ENCODE data around the gene ZNF578. TPM values are rescaled to one million over a fixed set of nuclear protein-coding genes. Genes with fewer than 3 reads are reported as not detected.
"Not testable (repeated sequence)": the region's sequence is repeated elsewhere in the genome, so short reads cannot be mapped to it uniquely, and the experiment has no call there.

ZNF578 gene
- polyA plus RNA-seq, 10 donors = 2.2 to 4.8 (median 2.6) TPM

DNA sequence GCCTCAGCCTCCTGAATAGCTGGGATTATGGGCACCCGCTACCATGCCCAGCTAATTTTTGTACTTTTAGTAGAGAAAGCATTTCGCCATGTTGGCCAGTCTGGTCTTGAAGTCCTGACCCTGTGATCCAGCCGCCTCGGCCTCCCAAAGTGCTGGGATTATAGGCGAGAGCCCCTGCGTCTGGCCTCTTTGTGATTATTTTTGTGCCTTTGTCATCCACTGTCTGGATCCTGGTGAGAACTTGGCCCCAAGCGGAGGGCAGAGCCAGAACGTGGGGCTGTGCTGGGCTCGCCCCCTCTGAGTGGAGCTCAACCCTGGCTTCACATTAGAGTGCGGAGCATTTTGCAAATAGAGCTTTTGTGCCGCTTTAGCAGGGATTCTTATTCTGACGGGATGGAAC is 47.6 kb downstream of the ZNF578 start:
- not testable (repeated sequence) for DNase-seq

DNA sequence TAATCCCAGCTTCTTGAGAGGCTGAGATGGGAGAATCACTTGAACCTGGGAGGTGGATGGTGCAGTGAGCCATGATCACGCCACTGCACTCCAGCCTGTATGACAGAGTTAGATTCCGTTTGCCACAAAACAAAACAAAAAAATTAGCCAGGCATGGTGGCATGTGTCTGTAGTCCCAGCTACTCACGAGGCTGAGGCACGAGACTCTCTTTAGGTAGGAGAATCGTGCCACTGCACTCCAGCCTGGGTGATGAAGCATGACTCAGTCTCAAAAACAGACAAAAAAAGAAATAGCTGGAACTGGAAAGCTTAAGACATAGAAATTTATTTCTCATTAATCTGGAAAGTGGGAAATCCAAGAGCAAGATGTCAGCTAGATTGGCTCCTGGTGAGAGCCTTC is 53.9 kb downstream of the ZNF578 start:
- DNase-seq = no peak

DNA sequence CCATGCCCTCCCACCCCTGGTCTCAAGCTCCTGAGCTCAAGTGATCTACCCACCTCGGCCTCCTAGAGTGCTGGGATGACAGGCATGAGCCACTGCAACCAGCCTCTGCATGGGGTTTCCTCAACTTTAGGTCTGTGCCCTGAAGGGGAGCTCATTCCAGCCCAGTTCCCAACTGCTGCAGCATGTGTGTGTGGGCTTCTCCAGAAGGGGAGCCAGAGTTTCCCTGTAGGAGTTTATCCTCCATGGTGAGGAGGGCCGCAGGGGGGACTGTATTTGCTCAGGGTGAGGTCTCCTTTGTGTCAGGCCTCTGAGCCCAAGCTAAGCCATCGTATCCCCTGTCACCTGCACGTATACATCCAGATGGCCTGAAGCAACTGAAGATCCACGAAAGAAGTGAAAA is 62.8 kb downstream of the ZNF578 start:
- no peak for DNase-seq

DNA sequence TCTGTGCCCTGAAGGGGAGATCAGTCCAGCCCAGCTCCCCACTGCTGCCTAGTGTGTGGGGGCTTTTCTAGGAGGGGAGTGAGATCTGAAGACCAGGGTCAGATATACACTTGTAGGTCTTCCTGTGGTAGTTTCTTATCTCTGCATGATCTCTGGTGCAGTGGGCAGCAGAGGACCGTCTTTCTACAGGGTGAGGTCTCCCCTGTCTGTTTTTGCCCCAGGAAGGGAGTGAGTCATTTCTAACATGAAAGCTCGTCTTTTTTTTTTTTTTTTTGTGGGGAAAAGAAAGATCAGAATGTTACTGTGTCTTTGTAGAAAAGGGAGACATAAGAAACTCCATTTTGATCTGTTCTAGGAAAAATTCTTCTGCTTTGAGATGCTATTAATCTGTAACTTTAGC is 65.3 kb downstream of the ZNF578 start:
- no peak for DNase-seq

DNA sequence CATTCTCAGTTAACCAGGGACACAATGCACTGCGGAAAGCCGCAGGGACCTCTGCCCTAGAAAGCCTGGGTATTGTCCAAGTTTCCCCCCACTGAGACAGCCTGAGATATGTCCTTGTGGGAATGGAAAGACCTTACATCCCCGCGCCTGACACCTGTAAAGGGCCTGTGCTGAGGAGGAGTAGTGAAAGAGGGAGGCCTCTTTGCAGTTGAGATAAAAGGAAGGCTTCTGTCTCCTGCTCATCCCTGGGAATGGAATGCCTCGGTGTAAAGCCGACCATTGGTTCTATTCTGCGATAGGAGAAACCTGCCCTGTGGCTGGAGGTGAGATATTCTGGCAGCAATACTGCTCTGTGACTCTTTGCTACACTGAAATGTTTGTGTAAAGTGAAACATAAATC is 65.8 kb downstream of the ZNF578 start:
- DNase-seq = not testable (repeated sequence)

DNA sequence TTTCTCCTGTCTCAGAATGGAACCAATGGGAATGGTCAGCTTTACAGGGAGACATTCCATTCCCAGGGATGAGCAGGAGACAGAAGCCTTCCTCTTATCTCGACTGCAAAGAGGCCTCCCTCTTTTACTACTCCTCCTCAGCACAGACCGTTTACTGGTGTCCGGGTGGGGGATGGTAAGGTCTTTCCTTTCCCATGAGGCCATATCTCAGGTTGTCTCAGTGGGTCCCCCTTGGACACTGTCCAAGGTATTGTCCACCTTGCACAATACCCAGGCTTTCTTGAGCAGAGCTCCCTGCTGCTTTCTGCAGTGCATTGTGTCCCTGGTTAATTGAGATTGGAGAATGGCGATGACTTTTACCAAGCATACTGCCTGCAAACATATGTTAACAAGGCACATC is 66.7 kb downstream of the ZNF578 start:
- DNase-seq = no peak

DNA sequence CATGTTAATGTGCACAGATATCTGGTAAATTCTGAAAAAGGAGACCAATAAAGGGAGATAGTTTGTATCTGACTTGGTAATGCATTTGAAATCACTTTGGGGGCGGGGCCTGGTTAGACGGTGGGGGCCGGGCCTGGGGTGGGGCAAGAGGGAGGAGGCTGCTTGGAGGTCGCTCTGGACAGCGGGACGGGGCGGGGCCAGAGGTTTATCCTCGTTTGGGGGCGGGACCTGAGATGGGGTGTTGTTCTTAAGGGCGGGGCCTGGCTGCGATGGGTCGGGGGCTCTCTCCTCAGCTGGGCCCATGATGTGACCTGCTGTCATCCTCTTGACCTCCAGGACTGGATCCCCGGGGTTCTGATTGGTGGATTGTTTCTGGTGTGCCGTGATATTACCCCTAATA is 69.2 kb downstream of the ZNF578 start:
- DNase-seq = no peak

DNA sequence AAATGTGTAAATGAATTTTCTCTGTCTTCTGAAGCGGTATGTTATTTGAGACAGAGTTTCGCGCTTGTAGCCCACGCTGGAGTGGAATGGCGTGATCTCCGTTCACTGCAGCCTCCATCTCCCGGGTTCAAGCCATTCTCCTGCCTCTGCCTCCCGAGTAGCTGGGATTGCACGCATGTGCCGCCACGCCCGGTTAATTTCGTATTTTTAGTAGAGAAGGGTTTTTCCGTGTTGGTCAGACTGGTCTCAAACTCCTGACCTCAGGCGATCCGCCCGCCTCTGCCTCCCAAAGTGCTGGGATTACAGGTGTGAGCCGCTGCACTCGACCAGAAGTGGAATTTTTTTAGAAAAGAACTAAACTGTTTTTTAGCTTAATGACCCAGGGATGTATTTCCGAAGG is 70.7 kb downstream of the ZNF578 start:
- DNase-seq = no peak

DNA sequence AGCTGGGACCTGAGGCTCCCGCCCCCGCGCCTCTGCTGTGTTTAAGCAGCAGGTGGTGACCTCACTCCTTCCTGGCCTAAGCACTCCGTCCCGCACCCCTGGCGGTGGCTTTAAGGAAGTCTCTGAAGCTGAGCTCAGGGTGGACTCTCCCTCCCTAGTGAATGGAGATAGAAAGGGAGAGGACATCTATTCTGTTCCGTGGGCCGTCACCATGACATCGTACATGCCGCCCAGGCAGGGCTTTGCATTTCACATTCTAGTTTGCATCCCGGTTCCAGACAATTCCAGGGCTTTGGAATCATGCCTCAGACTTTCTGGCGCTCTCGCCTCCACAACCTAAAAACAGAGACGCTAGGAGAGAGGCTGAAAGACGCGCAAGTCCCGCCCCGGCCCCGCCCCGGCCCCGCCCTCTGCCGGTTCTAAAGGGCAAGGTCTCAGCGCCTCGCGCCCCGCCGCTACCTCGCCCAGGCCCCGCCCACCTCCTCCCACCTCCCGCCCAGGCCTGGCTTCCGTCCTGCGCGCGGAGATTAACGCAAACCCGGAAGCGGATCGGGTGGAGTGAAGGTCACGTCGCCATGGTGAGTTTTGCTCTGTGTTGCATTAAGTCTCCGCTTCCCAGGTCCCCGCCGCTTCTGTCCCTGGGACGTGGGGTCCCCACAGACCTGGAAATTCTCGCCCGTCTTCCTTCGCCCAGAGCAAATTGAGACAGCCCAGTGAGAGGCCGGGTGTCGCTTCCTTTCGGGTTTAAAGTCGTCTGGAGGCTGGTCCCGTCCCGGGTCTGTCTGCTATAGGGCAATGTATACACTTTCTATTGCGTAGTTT is 74.0 kb downstream of the ZNF578 start, which contains the start of gene ZNF808:
TSS of gene ZNF808 (plus strand) at position 535 of the 822 bp plus-strand sequence. CDS start 15,617 bp downstream, outside the sequence.
- DNase-seq = peak; percentile 86 to 95 (median 92)

DNA sequence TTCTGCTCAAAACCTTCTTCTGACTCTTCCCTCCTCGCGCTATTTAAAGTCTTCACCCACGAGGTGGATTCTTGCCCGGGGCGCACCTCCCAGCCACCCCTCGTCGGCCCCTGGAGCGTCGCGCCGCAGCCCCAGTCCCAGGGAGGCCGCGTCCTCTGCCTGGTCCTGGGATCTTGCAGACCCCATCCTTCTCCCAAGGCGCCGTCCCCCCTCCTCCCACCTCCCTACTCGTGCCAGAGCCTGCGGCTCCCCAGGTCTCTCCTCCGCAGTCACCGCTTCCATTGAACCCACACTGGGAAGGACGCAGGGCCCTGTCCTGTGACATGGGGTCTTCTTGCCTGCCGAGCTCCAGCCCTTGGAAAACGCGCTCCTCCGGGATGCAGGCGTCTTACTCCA is 74.6 kb downstream of the ZNF578 start:
- no peak for DNase-seq

DNA sequence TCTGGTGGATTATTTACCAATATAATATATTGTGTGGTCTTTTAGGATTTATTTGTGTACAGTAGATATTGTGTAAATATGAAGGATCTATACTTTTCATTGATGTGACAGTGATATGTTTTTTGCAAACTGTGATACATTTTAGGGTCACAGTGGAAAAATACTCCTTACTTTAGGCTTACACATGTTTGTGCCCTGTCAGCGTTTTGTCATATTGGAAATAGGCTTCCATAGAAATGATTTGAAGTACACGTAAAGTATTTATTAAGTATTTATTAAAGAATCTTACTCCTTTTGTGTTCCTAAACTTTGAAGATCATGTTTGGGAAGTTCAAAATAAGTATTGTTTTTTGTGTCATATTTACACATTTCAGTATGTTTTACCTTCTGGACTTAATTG is 79.1 kb downstream of the ZNF578 start:
- no peak for DNase-seq

DNA sequence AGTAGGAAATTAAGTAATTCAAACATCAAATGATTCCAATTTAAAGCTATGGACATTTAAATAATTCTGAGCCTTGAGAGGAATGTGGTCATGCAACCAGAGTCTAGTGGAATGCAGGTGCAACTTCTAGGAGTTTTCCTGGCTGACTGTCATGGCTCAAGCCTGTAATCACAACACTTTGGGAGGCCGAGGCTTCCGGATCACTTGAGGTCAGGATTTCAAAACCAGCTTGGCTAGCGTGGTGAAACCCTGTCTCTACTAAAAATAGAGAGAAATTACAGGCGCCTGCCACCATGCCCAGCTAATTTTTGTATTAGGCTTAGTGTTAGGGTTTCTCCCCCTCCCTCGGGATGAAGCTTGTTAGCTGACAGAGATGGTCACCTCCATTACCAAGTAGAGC is 80.5 kb downstream of the ZNF578 start:
- DNase-seq = no peak

DNA sequence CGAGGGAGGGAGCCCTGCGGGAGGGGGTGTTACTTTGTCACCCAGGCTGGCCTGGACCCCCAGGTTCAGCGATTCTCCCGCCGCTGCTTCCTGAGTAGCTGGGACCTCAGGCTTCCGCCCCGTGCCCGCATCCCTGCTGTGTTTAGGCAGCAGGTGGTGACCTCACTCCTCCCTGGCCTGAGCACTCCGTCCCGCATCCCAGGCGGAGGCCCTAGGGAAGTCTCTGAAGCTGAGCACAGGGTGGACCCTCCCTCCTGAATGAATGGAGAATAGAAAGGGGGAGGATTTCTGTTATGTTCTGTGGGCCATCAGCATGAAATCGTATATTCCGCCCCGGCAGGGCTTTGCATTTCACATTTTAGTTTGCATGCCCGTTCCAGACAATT is 82.0 kb downstream of the ZNF578 start:
- peak in 1 of 3 donors; percentile 7 for DNase-seq

DNA sequence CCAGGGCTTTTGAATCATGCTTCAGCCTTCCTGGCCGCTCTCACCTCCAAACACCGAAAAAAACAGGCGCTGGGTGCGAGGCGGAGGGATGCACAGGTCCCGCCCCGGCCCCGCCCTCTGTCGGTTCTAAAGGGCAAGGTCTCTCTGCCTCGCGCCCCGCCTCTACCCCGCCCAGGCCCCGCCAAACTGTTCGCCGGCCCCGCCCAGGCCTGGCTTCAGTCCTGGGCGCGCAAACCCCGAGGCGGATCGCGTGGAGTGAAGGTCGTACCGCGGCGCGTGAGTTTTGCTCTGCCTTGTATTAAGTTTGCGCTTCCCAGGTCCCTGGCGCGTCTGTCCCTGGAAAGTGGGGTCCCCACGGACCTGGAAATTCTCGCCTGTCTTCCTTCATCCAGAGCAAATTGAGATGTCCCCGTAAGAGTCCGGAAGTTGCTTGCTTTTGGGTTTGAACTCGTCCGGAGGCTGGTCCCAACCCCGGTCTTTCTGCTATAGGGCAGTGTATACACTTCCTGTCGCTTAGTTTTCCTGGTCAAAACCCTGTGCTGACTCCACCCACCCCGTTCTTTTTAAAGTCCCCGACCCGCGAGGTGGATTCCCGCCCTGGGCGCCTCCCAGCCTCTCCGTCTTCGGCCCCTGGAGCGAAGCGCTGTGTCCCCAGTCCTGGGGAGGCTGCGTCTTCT is 82.6 kb downstream of the ZNF578 start:
- peak; percentile 69 to 94 (median 87) for DNase-seq

DNA sequence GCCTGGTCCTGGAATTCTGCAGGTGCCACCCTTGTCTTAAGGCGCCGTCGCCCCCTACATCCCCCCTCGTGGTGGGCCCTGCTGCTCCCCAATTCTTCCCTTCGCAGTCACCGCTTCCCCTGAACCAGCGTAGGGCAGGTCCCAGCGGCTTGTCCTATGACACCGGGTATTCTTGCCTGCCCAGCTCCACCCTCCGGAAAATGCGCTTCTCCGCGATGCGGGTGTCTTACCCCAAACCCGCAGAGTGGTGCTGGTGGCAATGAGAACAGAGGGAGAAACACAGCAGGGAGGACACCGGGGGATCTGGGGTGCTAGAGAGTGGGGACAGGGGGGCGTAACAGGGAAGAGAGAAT is 83.1 kb downstream of the ZNF578 start:
- DNase-seq = peak in 1 of 3 donors; percentile 10

DNA sequence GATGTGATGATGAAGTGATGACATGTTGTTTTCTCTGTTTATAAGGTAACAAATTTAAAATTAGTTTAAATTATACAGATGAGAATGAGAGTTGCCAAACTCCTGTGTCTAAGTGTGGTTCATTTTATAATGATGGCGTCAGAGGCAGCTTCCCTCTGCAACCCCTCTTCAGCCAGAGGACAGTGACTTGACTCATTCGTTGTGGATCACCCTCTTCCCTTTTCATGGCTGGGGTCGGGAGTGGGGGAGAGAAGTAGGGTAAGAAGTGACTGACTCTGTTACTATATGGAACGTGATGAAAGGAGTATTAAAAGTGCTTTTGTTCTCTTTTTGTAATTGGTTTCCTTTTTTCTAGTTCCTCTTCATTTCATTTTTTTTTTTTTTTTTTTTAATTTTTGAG is 85.5 kb downstream of the ZNF578 start:
- not testable (repeated sequence) for DNase-seq

DNA sequence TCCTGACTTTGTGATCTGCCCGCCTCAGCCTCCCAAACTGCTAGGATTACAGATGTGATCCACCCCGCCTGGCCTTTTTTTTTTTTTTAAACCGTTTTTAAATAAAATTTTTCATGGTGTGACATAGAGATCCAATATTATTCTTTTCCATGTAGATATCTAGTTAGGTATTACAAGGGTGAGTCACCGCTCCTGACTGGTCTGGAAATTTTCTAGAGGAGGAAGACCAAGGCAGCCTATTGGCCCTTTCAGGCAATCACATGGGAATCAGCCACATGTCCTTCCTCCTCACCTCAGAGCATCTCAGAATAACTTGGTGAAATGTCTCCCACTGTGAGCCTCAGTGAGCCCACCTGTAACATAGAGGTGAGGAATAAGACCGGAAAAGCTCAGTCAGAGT is 87.8 kb downstream of the ZNF578 start:
- not testable (repeated sequence) for DNase-seq

DNA sequence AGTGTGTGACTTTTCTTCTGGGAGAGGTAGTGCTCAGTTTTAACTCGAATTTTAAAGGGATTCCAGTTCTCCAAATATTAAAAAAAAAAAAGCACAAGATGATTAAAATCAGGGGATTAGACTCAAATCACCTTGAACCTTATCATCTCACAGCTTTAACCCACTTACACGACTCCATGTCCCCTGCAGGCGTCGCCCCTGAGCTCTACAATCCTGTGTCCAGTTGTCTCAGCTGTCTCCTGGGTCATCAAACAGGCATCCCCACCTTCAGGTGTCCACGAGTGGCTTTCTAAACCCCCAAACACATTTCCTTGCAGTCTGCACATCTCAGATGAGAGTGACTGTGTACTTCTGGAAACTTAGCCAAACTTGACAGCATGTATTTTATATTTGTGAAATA is 88.3 kb downstream of the ZNF578 start:
- no peak for DNase-seq

DNA sequence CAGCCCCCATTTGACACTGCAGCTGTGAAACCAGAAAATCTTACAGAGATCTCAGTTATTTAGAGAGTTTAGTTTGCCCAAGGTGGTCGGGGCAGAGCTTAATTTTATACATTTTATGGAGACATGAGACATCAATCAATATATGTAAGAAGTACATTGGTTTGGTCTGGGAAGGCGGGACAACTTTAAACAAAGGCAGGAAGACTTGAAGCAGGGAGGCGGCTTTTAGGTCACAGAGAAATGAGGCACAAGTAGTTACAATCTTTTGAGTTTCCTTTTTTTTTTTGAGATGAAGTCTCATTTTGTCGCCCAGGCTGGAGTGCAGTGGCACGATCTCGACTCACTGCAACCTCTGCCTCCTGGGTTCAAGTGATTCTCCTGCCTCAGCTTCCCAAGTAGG is 89.2 kb downstream of the ZNF578 start:
- not testable (repeated sequence) for DNase-seq

DNA sequence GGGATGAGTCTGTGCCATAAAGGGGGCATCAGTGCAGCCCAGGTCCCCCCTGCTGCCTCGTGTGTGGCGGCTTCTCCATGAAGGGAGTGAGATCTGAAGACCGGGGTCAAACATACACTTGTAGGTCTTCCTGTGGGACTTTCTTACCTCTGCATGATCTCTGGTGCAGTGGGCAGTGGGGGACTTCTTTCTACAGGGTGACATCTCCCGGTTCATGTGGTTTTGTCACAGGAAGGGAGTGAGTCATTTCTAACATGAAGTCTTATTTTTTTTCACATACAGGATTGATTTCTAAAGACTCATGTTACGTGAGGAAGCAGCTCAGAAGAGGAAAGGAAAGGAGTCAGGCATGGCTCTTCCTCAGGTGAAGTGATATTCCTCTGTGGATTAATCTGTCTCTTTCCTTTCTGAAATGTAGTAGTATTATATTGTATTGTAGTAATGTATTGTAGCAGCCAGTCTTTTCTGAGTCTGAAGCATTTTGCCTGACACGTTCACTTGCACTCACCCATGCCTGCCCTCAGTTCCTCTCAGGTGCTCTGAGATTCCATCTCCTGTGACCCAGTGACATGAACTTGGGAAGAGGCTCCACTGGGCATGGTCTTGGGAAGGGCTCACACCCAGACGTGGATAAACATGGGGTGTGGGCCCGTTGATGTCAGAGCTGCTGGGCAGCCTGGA is 89.8 kb downstream of the ZNF578 start:
- no peak for DNase-seq

DNA sequence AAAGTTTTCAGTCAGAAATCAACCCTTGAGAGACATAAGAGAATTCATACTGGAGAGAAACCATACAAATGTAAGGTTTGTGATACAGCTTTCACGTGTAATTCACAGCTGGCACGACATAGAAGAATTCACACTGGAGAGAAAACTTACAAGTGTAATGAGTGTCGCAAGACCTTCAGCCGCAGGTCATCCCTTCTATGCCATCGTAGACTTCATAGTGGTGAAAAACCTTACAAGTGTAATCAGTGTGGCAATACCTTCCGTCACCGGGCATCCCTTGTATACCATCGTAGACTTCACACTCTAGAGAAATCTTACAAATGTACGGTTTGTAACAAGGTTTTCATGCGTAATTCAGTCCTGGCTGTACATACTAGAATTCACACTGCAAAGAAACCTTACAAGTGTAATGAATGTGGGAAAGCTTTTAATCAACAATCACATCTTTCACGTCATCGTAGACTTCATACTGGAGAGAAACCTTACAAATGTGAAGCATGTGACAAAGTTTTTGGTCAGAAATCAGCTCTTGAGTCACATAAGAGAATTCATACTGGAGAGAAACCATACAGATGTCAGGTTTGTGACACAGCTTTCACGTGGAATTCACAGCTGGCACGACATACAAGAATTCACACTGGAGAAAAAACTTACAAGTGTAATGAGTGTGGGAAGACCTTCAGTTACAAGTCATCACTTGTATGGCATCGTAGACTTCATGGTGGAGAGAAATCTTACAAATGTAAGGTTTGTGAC is 101.0 kb downstream of the ZNF578 start:
- no peak for DNase-seq

All from muscle of back (tissue), 11 donors.